ENCODE measurements around the gene DPH3.

GRCh38 chr3:16258177-16258576 is 6.6 kb downstream of the DPH3 start:
- TF ChIP-seq CTCF (conservative IDR thresholded peaks at IDR 0.05) (no peak), EZH2 (IDR thresholded peaks at IDR 0.05; ENCODE audit: low read depth) (no peak)

Data from PC-9 (cell line).